Measurements from ENCODE around the gene TENM4.

GRCh38 chr11:78633516-78634310 is 807.1 kb downstream of the TENM4 start:
- TF ChIP-seq, protein P1, sequence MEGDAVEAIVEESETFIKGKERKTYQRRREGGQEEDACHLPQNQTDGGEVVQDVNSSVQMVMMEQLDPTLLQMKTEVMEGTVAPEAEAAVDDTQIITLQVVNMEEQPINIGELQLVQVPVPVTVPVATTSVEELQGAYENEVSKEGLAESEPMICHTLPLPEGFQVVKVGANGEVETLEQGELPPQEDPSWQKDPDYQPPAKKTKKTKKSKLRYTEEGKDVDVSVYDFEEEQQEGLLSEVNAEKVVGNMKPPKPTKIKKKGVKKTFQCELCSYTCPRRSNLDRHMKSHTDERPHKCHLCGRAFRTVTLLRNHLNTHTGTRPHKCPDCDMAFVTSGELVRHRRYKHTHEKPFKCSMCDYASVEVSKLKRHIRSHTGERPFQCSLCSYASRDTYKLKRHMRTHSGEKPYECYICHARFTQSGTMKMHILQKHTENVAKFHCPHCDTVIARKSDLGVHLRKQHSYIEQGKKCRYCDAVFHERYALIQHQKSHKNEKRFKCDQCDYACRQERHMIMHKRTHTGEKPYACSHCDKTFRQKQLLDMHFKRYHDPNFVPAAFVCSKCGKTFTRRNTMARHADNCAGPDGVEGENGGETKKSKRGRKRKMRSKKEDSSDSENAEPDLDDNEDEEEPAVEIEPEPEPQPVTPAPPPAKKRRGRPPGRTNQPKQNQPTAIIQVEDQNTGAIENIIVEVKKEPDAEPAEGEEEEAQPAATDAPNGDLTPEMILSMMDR (IDR thresholded peaks at IDR 0.05): no peak
- TF ChIP-seq, protein P2, sequence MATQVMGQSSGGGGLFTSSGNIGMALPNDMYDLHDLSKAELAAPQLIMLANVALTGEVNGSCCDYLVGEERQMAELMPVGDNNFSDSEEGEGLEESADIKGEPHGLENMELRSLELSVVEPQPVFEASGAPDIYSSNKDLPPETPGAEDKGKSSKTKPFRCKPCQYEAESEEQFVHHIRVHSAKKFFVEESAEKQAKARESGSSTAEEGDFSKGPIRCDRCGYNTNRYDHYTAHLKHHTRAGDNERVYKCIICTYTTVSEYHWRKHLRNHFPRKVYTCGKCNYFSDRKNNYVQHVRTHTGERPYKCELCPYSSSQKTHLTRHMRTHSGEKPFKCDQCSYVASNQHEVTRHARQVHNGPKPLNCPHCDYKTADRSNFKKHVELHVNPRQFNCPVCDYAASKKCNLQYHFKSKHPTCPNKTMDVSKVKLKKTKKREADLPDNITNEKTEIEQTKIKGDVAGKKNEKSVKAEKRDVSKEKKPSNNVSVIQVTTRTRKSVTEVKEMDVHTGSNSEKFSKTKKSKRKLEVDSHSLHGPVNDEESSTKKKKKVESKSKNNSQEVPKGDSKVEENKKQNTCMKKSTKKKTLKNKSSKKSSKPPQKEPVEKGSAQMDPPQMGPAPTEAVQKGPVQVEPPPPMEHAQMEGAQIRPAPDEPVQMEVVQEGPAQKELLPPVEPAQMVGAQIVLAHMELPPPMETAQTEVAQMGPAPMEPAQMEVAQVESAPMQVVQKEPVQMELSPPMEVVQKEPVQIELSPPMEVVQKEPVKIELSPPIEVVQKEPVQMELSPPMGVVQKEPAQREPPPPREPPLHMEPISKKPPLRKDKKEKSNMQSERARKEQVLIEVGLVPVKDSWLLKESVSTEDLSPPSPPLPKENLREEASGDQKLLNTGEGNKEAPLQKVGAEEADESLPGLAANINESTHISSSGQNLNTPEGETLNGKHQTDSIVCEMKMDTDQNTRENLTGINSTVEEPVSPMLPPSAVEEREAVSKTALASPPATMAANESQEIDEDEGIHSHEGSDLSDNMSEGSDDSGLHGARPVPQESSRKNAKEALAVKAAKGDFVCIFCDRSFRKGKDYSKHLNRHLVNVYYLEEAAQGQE (IDR thresholded peaks at IDR 0.05; ENCODE audit: insufficient read depth in 1 of 2, low read depth in 2 of 2, low read length in 1 of 2): no peak
- TF ChIP-seq POLR2AphosphoS5 (IDR thresholded peaks at IDR 0.05; ENCODE audit: low read depth, low read length) (no peak), TCF7L2 (IDR thresholded peaks at IDR 0.05; ENCODE audit: low read depth, low read length) (no peak), SIN3A (IDR thresholded peaks at IDR 0.05; ENCODE audit: borderline replicate concordance, insufficient read depth, low read depth, low read length) (no peak)
